Astrocyte (in vitro differentiated cells and primary cell): ENCODE measurements around the gene BOD1L1. TPM values are rescaled to one million over a fixed set of nuclear protein-coding genes. Genes with fewer than 3 reads are reported as not detected.
A peak's percentile ranks its signal among the peaks of the same experiment; 100 is the strongest.

ENCODE experiments used
- DNase-seq: peaks from one replicate; pipeline ENCODE4 v3.0.0-alpha.2; 2010; ENCODE audit warnings: low read depth
- FAIRE-seq: peaks from 2 replicates; lab custom pipeline; 2011; peaks lifted over from hg19 to GRCh38; lab: Jason Lieb, UNC
- H2AFZ ChIP-seq: 2 replicates; pipeline ENCODE4 v1.6.0; 2012; ENCODE audit warnings: low read depth, low read length, inconsistent platforms
- H3K27ac ChIP-seq: 2 replicates; pipeline ENCODE4 v1.5.1; 2011; ENCODE audit warnings: low read depth, low read length, inconsistent platforms
- H3K27me3 ChIP-seq: 2 replicates; pipeline ENCODE4 v1.6.0; 2011; ENCODE audit warnings: low read length, inconsistent platforms; ENCODE audit not compliant: insufficient read depth
- H3K36me3 ChIP-seq: 2 replicates; pipeline ENCODE4 v1.5.1; 2011; ENCODE audit warnings: low read length, inconsistent platforms; ENCODE audit not compliant: insufficient read depth
- H3K4me1 ChIP-seq: 2 replicates; pipeline ENCODE4 v1.5.1; 2011; ENCODE audit warnings: low read length, inconsistent platforms; ENCODE audit not compliant: insufficient read depth
- H3K4me2 ChIP-seq: 2 replicates; pipeline ENCODE4 v1.6.0; 2012; ENCODE audit warnings: low read length, inconsistent platforms
- H3K4me3 ChIP-seq: 2 replicates; pipeline ENCODE4 v1.5.1; 2011; ENCODE audit warnings: low read depth, mild to moderate bottlenecking, low read length, inconsistent platforms; ENCODE audit not compliant: insufficient read depth
- H3K79me2 ChIP-seq: 2 replicates; pipeline ENCODE4 v1.6.0; 2012; ENCODE audit warnings: mild to moderate bottlenecking, low read length, inconsistent platforms; ENCODE audit not compliant: insufficient read depth
- H3K9ac ChIP-seq: 2 replicates; pipeline ENCODE4 v1.6.0; 2012; ENCODE audit warnings: mild to moderate bottlenecking, low read length, inconsistent platforms
- H3K9me3 ChIP-seq: 2 replicates; pipeline ENCODE4 v1.5.1; 2012; ENCODE audit warnings: low read depth, mild to moderate bottlenecking, low read length, inconsistent platforms; ENCODE audit not compliant: insufficient read depth
- H4K20me1 ChIP-seq: 2 replicates; pipeline ENCODE4 v1.6.0; 2012; ENCODE audit warnings: low read length, inconsistent platforms; ENCODE audit not compliant: insufficient read depth
- H3K27ac Mint-ChIP-seq: one replicate; pipeline ENCODE4 v1.8.0; 2021; ENCODE audit warnings: mild to moderate bottlenecking, mixed read lengths; ENCODE audit not compliant: unreplicated experiment
- H3K27me3 Mint-ChIP-seq: one replicate; pipeline ENCODE4 v1.8.0; 2021; ENCODE audit warnings: low read depth, mixed read lengths; ENCODE audit not compliant: unreplicated experiment
- H3K36me3 Mint-ChIP-seq: one replicate; pipeline ENCODE4 v1.8.0; 2021; ENCODE audit warnings: low read depth, mixed read lengths; ENCODE audit not compliant: unreplicated experiment
- H3K4me1 Mint-ChIP-seq: one replicate; pipeline ENCODE4 v1.8.0; 2021; ENCODE audit warnings: low read depth, mixed read lengths; ENCODE audit not compliant: unreplicated experiment
- H3K4me3 Mint-ChIP-seq: one replicate; pipeline ENCODE4 v1.8.0; 2021; ENCODE audit warnings: mild to moderate bottlenecking, moderate library complexity, mixed read lengths; ENCODE audit not compliant: unreplicated experiment
- H3K9me3 Mint-ChIP-seq: one replicate; pipeline ENCODE4 v1.8.0; 2021; ENCODE audit warnings: mild to moderate bottlenecking, mixed read lengths; ENCODE audit not compliant: unreplicated experiment
- EZH2 ChIP-seq: IDR thresholded peaks from 2 replicates; pipeline ENCODE4 v1.6.1; 2012; ENCODE audit warnings: mild to moderate bottlenecking, low read length, inconsistent platforms; ENCODE audit not compliant: insufficient read depth
- total RNA-seq: library from RNA; stranded (reverse); gene quantifications from 2 replicates; pipeline ENCODE4 v1.2.1, GENCODE V29; 2021
- TF ChIP-seq, protein P1 (sequence below): IDR thresholded peaks from 2 replicates; pipeline ENCODE4 v1.5.1; 2011; ENCODE audit warnings: low read depth, mild to moderate bottlenecking, inconsistent platforms, low read length, moderate library complexity; ENCODE audit not compliant: insufficient read depth

The BOD1L1 gene
- total RNA-seq, 1 donor from 2014 or later: 47.2 TPM

GRCh38 chr4:13540446-13541175 is 86.9 kb downstream of the BOD1L1 start:
- Mint-ChIP-seq H3K27ac (no peak overlapping the region), H3K4me3 (no peak overlapping the region), H3K4me1 (no peaks in the 10 kb centered on the region), H3K9me3 (peaks cover 12% of the 10 kb centered on the region), H3K36me3 (peaks cover 12% of the 10 kb centered on the region), H3K27me3 (peaks cover 44% of the 10 kb centered on the region)
- no peak overlapping the region for H2AFZ ChIP-seq
- no peak overlapping the region for H3K27ac ChIP-seq
- FAIRE-seq (no peak), DNase-seq (no peak)
- peaks cover 23% of the 10 kb centered on the region for H4K20me1 ChIP-seq
- H3K4me2 ChIP-seq: peak overlapping the region; percentile 8
- H3K79me2 ChIP-seq: no peaks in the 10 kb centered on the region
- no peak overlapping the region for H3K4me3 ChIP-seq
- H3K36me3 ChIP-seq: no peaks in the 10 kb centered on the region
- TF ChIP-seq EZH2: peak; percentile 73
- TF ChIP-seq, protein P1, sequence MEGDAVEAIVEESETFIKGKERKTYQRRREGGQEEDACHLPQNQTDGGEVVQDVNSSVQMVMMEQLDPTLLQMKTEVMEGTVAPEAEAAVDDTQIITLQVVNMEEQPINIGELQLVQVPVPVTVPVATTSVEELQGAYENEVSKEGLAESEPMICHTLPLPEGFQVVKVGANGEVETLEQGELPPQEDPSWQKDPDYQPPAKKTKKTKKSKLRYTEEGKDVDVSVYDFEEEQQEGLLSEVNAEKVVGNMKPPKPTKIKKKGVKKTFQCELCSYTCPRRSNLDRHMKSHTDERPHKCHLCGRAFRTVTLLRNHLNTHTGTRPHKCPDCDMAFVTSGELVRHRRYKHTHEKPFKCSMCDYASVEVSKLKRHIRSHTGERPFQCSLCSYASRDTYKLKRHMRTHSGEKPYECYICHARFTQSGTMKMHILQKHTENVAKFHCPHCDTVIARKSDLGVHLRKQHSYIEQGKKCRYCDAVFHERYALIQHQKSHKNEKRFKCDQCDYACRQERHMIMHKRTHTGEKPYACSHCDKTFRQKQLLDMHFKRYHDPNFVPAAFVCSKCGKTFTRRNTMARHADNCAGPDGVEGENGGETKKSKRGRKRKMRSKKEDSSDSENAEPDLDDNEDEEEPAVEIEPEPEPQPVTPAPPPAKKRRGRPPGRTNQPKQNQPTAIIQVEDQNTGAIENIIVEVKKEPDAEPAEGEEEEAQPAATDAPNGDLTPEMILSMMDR: no peak
- H3K9me3 ChIP-seq: peaks cover 18% of the 10 kb centered on the region
- H3K9ac ChIP-seq: no peak overlapping the region
- peaks cover 90% of the 10 kb centered on the region for H3K27me3 ChIP-seq
- peaks cover 6% of the 10 kb centered on the region for H3K4me1 ChIP-seq

DNA sequence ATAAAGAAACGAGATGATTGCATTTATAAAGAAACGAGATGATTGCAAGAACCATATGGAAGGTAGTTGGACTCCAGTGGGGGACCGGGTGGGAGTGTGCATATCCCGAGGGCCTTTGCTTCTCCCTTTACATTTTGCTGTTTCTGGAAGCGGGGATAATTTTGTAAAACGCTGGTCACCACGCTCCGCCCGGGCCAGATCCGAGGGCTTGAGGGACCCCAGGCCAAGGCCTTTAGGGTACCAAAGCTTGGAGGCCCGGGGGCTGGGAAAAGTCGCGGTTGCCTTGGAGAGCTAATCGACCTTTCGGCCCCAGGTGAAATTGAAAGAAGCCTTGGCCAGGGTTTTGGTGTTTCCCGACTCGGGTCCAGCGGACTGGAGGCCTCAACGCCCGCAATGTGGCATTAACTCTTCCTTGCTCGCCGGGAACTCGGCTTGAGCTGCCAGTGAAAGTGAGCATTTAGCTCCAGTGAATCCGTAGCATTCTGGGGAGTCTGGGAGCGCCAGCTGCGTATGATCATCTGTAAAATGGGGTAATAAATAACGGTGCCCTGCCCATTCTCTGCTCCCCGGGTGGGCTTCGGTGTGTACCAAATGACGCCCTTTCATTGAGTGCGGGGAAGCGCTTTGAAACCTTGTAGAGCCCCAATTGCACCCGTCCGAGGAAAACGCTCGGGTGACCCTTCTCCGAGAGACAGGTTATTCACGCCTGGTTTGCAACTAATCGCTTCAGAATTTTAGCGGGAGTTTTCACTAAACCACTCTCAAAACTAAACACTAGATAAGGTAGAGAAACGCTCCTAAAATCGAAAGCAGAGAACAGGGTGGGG is 87.7 kb downstream of the BOD1L1 start:
- Histone ChIP-seq H3K36me3 (no peaks in the 10 kb centered on the region), H3K79me2 (no peaks in the 10 kb centered on the region), H3K9me3 (peaks cover 18% of the 10 kb centered on the region), H3K27me3 (peaks cover 92% of the 10 kb centered on the region), H3K27ac (no peak overlapping the region), H4K20me1 (peaks cover 24% of the 10 kb centered on the region), H3K4me1 (peaks cover 6% of the 10 kb centered on the region), H2AFZ (no peak overlapping the region), H3K9ac (no peak overlapping the region), H3K4me2 (peak overlapping the region; percentile 8), H3K4me3 (no peak overlapping the region)
- Mint-ChIP-seq H3K4me3 (no peak overlapping the region), H3K27me3 (peaks cover 52% of the 10 kb centered on the region), H3K4me1 (no peaks in the 10 kb centered on the region), H3K36me3 (peaks cover 12% of the 10 kb centered on the region), H3K27ac (no peak overlapping the region), H3K9me3 (peaks cover 12% of the 10 kb centered on the region)
- FAIRE-seq: no peak
- DNase-seq: no peak
- TF ChIP-seq EZH2: peak; percentile 82
- TF ChIP-seq, protein P1: no peak
